H1 (cell line): ENCODE results near the gene ARHGAP28. TPM values are rescaled to one million over a fixed set of nuclear protein-coding genes. Genes with fewer than 3 reads are reported as not detected.

ENCODE experiments used
- ATF2 ChIP-seq: IDR thresholded peaks from 2 replicates; pipeline ENCODE4 v1.6.1; 2012; ENCODE audit warnings: low read length, inconsistent platforms
- CBX8 ChIP-seq: fragments of 300-800, 300-1000 bp; sonication (generic); IDR thresholded peaks from 2 replicates; pipeline ENCODE4 v1.7.1; 2016; ENCODE audit warnings: low read depth, low read length, borderline replicate concordance
- CEBPB ChIP-seq: IDR thresholded peaks from 2 replicates; pipeline ENCODE4 v1.6.1; 2012; ENCODE audit warnings: low read depth, low read length
- CHD2 ChIP-seq: IDR thresholded peaks from 2 replicates; pipeline ENCODE4 v1.6.1; 2012; ENCODE audit warnings: low read length, improper control_type of control experiment
- CREB1 ChIP-seq: IDR thresholded peaks from 2 replicates; pipeline ENCODE4 v1.6.1; 2012; ENCODE audit warnings: inconsistent platforms
- JUN ChIP-seq: IDR thresholded peaks from 2 replicates; pipeline ENCODE4 v1.6.1; 2011; ENCODE audit warnings: low read depth, mild to moderate bottlenecking, improper control_type of control experiment, low read length
- MAX ChIP-seq: IDR thresholded peaks from 2 replicates; pipeline ENCODE4 v1.6.1; 2012; ENCODE audit warnings: inconsistent platforms
- PHF8 ChIP-seq: fragments of 200-600 bp; sonication (generic); conservative IDR thresholded peaks from 2 replicates; pipeline ENCODE4 v1.7.1; 2012; ENCODE audit warnings: low read depth, mild to moderate bottlenecking, inconsistent platforms, low read length, moderate library complexity
- POLR2A ChIP-seq, 2 experiments: IDR thresholded peaks; 1 replicate in 1 of 2; 2 replicates in 1 of 2; pipeline ENCODE4 v1.6.1; 2011; ENCODE audit warnings: low read depth in 2 of 2, low read length in 2 of 2, mild to moderate bottlenecking in 2 of 2; ENCODE audit errors: control extremely low read depth in 1 of 2
- polyA plus RNA-seq, 7 experiments: library from polyadenylated mRNA; depleted of rRNA in 3 of 7; stranded (reverse) in 5 of 7; unstranded in 2 of 7; fragments of >200 nt in 5 of 7; fragments of 200-250 nt in 2 of 7; gene quantifications; 1 replicate in 5 of 7; 2 replicates in 1 of 7; 4 replicates in 1 of 7; pipeline versions ENCODE4 v1.2.1 to v1.2.3, GENCODE V29; 2011 to 2013; ENCODE audit warnings: missing spikeins in 2 of 7, mixed read lengths in 2 of 7
- total RNA-seq: library from RNA; stranded (reverse); fragmentation: NEBNext Ultra II Directional; extraction: Animal tissue kit (Norgen Biotek cat#: 25700); gene quantifications from 2 replicates; pipeline ENCODE4 v1.2.1, GENCODE V29; 2021

Gene ARHGAP28
- total and polyA plus RNA-seq, 2 of the 8 experiments (the other 6 are each of a cell fraction or from before 2014, with no cell fraction given) = 2.9 to 14.4 TPM

- TF ChIP-seq CHD2 (peak; percentile 60), CEBPB (peak; percentile 76), PHF8 (no peak), ATF2 (peak; percentile 91), JUN (no peak), POLR2A (IDR thresholded peaks at IDR 0.05; ENCODE audit: control extremely low read depth in 1 of 2, low read depth in 2 of 2, low read length in 2 of 2) (peak in 1 of 2 experiments; percentile 48; a peak in 1 of 3 replicates), MAX (peak; percentile 83), CBX8 (no peak), CREB1 (peak; percentile 68; the same call in 1 of the 2 replicates)
Measured at GRCh38 chr18:6752202-6752860, 22.8 kb downstream of the ARHGAP28 start (continued).
